IPS-18c (cell line): ENCODE results near the gene NEDD1.
A peak's percentile ranks its signal among the peaks of the same experiment; 100 is the strongest.

Experiments
- H3K4me3 ChIP-seq: 2 replicates; pipeline ENCODE4 v1.7.0; 2013; ENCODE audit warnings: low read depth, mild to moderate bottlenecking, low read length, moderate library complexity; ENCODE audit not compliant: insufficient read depth
- H3K9me3 ChIP-seq: one replicate; pipeline ENCODE4 v1.6.1; 2013; ENCODE audit warnings: mild to moderate bottlenecking, low read length, moderate library complexity; ENCODE audit not compliant: control insufficient read depth, insufficient read depth

The NEDD1 gene, protein sequence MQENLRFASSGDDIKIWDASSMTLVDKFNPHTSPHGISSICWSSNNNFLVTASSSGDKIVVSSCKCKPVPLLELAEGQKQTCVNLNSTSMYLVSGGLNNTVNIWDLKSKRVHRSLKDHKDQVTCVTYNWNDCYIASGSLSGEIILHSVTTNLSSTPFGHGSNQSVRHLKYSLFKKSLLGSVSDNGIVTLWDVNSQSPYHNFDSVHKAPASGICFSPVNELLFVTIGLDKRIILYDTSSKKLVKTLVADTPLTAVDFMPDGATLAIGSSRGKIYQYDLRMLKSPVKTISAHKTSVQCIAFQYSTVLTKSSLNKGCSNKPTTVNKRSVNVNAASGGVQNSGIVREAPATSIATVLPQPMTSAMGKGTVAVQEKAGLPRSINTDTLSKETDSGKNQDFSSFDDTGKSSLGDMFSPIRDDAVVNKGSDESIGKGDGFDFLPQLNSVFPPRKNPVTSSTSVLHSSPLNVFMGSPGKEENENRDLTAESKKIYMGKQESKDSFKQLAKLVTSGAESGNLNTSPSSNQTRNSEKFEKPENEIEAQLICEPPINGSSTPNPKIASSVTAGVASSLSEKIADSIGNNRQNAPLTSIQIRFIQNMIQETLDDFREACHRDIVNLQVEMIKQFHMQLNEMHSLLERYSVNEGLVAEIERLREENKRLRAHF

DNA sequence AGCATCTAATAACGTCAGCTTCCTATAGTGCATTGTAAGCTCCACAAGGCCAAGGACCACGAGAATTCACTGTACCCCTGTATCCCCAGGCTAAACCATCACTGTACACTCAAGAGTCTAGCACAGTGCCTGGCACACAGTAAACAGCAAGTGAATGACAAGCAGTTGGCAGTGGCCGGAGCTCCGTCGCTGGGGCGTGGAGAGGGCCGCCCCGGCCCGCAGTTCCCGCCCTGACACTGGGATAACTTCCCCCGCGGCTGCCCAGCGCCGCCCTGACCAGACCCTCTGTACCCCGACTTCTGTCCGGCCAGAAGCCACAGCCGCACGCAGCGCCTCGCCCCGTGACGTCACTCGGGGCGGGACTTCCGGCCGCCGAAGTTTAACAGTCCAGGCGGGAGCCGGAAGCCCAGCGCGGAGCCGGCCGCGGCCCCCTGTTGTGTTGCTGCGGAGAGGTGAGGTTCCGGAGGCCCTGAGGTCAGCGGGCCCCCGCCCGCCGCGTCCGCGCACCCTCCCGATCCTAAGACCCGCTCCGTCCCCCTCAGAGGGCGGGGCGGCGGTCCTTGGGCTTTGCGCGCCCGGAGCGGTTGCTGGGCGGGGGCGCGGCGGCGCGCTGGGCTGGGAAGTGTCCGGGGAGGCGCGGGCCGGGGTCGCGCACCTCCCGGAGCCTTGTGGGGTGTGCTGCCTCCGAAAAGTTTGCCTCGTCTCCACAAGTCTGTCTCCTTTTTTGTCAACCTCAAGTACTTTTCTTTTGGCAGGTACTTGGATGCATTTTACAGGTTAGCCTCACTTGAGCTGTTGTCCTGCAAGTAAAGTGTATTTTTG, at the start of gene NEDD1:
Gene NEDD1, plus strand, starts transcription at position 409 of the 822 bp plus-strand sequence. CDS start 2,503 bp downstream, outside the sequence.
- Histone ChIP-seq H3K9me3 (no peaks in the 10 kb centered on the region), H3K4me3 (peak within 1 kb of the TSS; percentile 65)

DNA sequence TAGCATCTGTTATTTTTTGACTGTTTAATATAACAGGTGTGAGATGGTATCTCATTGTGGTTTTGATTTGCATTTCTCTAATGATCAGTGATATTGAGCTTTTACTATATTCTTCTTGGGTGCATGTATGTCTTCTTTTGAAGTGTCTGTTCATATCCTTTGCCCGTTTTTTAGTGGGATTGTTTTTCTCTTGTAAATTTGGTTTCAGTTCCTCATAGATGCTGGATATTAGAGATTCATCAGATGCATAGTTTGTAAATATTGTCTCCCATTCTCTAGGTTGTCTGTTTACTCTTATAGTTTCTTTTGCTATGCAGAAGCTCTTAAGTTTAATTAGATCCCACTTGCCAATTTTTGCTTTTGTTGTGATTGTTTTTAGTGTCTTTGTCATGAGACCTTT, 48.9 kb upstream of the NEDD1 start:
- no peak overlapping the region for H3K4me3 ChIP-seq
- no peaks in the 10 kb centered on the region for H3K9me3 ChIP-seq

DNA sequence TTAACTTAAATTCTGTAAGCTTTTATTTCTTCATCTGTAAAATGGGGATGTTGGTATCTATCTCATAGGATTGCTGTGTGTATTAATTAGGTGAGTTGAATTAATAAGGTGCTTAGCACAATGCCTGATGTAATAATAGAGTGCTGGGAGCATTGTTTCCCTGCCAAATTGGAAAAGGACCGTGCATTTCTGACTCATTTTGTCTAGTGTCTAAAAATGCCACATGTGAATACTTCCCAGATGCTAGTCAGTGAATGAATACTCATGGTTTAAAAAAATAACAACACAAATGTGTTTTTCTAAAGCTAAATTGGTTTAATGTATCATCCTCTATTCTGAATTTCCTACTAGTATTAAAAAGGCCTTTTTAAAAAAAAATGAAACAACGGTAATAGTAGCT, 45.4 kb upstream of the NEDD1 start:
- Histone ChIP-seq H3K9me3 (no peaks in the 10 kb centered on the region), H3K4me3 (no peak overlapping the region)

DNA sequence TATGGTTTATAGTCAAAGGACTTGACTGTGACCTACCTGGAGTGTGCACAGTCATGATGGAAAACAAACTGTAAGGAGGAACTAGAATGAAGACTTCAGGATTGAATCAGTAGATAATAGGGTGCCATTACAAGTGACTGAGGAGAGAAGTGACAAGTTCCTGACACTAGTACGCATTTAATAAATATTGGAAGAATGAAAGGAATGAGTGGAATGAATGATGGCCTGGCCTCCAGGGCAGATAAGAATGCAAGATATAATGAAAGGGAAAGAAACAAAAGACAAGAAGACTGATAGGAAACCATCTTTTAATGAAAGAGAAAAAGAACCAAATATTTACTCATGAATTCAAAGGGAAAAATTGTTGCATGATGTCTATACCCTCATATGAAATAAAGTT, 44.7 kb upstream of the NEDD1 start:
- H3K4me3 ChIP-seq: no peak overlapping the region

DNA sequence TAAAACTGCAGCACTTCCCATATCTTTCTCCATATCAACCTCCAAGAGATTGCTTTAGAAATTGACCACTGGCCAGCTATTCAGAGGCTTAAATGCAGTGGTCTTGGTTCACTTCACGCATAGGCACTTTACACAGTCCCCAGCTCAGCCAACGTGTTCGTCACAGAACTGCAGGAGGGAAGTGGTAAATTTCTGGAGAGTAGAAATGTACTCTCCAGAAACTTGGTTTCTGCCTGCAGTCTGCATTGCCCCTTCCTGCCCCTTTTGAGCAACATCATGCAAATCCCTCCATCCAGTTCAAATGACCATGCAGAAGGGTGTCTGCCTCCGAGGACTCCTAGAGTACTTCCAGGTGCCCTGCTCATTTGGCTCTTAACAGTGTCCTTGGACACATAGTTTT, 42.7 kb upstream of the NEDD1 start:
- Histone ChIP-seq H3K4me3 (no peak overlapping the region), H3K9me3 (no peaks in the 10 kb centered on the region)

More for the DNA sequence above, 44.7 kb upstream of the NEDD1 start:
- no peaks in the 10 kb centered on the region for H3K9me3 ChIP-seq

DNA sequence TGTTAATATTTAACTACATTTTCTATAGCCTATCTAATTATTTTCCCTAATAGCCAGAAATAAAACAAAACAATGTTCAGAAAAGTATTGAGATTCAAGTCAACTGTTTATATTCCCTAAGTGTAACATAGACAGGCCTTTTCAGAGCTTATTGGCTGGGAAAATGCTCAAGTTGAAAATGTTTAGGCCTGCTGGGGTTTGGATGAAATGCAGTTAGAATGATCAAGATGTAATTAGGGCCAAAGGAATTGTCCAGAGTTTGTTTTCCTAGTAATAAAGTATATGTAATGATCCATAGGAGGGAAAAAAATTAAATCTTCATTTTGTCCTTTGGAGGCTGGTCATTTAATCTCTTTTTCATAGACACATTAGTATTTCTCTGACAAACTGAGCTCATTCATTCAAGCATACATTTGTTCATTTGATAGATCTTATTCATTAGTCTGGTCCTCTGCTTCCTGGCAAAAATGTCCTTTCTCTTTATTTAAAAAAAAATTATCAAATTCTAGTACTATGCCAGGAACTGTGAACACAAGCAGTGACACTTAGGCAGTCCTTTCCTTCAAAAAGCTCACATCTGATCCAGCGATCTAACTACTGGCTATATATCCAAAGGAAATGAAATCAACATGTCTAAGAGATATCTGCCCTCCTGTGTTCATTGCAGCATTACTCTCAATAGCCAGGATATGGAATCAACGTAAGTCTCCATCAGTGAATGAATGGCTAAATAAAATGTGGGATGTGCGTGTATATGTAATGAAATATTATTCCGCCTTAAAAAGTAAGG, 40.1 kb upstream of the NEDD1 start:
- Histone ChIP-seq H3K9me3 (no peaks in the 10 kb centered on the region), H3K4me3 (no peak overlapping the region)

DNA sequence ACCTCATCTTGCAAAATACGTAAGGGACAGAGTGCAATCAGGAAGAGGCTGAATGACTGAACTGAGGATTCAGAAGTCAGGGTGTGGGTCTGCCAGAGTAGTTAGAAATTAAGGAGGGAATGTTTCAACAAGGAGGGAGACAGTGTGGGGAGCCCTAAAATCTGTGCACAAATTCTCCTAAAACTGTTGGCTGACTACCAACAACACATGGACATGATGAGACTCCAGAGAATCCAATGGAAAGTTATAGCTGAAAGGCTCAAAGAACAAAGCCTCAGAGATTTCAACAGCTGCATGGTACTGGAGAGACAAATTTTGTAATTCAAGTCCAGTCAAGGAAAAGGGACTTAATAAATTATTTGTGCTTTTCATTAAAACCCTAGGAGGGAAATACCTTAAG, 36.1 kb upstream of the NEDD1 start:
- no peak overlapping the region for H3K4me3 ChIP-seq
- H3K9me3 ChIP-seq: no peaks in the 10 kb centered on the region

DNA sequence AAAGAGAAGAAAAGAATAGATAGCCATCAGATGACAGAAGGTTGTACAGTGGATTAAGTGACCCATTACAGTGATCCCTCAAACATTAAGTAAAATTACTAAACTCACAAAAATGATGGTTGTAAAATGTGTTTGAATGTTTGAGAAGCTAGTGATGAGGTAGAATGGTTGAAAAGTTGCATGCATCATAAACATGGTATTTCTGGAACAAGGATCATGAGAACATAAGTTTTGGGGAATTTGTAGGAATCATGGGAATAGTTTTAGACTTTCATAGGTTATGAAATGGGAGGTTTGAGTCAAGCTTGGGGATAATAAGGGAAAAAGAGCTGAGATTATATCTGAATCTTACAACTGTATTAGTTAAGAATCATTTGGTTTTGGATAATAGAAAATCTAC, 34.1 kb upstream of the NEDD1 start:
- H3K4me3 ChIP-seq: no peak overlapping the region
- no peaks in the 10 kb centered on the region for H3K9me3 ChIP-seq

DNA sequence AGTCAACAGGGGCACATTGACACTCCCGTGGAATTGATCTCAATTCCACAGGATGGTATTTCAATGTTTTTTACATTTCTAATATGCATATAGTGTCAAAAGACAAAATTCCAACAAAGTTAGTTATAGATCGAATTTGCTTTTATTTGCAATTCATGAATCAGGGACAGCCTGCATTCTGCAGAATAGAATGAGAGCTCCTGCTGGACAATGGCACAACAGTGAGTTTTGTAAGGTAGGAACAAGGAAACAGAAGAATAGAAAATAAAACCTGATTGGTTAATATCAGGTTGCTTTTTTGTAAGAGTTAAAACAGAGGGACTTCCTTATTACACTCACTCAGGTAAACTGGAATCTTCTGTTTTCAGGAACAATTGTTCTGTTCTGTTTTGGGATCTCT, 32.8 kb upstream of the NEDD1 start:
- no peak overlapping the region for H3K4me3 ChIP-seq
- H3K9me3 ChIP-seq: no peaks in the 10 kb centered on the region

DNA sequence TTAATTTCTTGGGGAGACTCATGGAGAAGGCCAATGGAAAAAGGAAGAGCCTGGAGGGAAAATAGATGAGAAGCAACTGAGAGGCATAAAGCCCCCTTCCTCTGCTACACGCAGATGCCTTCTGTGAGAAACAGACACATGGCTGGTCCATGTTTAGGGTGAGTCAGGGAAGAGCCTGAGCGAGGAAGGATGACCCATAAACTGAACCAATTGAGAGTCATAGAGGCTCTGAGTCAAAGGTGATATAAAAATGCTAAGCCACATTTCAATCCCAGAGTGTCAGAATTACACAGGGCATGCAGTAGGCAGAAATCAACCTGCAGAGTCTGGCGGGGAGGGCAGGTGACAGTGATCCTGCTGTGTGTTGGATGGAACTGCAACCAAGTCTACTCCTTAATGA, 30.1 kb upstream of the NEDD1 start:
- no peak overlapping the region for H3K4me3 ChIP-seq
- H3K9me3 ChIP-seq: no peaks in the 10 kb centered on the region

DNA sequence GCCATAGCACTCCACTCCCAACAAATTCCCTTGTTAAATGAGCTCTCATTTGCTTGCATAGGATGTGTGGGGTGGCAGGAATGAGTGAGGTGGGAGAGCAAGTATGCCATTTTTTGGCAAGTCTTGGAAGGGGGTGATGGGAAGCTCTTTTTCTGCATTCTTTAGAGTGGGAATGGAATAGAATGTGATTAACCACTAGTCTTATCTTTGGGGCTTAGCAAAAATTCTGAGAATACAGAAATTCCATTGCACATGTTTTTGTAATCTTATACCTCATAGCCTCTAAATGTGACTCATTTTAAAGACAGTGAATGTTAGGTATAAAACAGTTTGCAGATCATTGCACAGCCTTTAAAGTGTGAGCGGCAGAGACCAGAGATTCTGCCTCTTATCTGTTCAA, 28.4 kb upstream of the NEDD1 start:
- no peak overlapping the region for H3K4me3 ChIP-seq

DNA sequence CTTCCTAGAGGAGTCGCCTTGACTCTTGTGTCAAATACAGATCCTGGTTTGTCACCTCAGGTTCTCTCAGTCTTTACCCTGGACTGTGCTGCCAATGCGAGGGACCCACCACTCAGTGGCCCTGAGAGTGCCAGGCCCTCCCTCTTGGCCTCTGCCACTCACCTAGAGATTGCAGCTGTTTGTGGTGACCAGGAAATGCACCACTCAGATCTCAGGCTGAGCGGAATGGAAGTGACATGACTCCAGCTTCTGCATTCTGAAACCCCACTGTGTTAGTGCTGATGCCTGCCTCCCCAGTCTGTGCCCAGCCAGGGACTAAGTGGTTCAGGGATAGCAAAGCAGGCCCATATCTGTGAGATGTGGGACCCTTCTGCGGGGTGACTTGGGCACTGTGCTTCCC, 27.8 kb upstream of the NEDD1 start:
- H3K4me3 ChIP-seq: no peak overlapping the region
- no peaks in the 10 kb centered on the region for H3K9me3 ChIP-seq

More for the DNA sequence above, 28.4 kb upstream of the NEDD1 start:
- H3K9me3 ChIP-seq: no peaks in the 10 kb centered on the region

DNA sequence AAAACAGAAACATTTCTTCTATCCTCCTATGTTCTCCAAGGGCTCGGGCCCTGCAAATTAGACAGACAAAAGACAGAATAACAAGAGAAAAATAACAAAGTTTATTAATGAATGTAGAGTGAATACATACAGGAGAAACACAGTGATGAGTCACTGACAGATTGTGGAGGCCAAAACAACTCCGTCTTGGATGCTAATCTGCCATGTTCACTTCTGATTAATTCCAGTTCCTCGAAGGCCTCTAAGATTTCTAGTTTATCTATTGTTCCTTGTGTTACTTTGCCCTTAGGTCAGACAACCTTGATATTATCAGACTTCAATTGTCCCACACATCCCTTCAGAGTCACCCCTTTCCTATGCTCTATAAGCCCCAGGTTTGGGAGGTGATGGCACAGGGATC, 26.8 kb upstream of the NEDD1 start:
- no peak overlapping the region for H3K4me3 ChIP-seq
- H3K9me3 ChIP-seq: no peaks in the 10 kb centered on the region

DNA sequence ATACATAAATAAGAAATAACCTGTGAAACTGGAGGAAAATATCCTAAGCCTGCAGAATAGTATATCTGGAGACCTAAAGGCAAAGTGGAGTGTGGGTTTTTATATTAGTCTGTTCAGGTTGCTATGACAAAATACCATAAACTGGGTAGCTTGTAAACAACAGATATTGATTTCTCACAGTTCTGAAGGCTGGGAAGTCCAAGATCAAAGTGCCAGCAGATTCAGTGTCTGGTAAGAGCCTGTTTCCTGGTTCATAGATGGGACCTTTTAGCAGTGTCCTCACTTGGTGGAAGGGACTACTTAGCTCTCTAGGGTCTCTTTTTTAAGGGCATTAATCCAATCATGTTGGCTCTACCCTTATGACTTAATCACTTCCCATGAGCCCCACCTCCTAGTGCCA, 25.4 kb upstream of the NEDD1 start:
- Histone ChIP-seq H3K4me3 (no peak overlapping the region), H3K9me3 (no peaks in the 10 kb centered on the region)

DNA sequence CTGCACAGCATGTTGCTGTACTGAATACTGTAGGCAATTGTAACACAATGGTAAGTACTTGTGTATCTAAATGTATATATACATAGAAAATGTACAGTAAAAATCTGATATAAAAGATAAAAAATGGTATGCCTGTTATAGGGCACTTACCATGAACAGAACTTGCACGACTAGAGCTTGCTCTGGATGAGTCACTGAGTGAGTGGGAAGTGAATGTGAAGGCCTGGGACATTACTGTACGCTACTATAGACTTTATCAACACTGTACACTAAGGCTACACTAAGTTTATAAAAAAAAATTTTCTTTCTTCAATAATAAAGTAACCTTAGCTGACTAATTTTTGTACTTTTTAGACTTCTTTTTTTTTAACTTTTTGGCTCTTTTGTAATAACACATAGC, 24.2 kb upstream of the NEDD1 start:
- Histone ChIP-seq H3K9me3 (no peaks in the 10 kb centered on the region), H3K4me3 (no peak overlapping the region)

DNA sequence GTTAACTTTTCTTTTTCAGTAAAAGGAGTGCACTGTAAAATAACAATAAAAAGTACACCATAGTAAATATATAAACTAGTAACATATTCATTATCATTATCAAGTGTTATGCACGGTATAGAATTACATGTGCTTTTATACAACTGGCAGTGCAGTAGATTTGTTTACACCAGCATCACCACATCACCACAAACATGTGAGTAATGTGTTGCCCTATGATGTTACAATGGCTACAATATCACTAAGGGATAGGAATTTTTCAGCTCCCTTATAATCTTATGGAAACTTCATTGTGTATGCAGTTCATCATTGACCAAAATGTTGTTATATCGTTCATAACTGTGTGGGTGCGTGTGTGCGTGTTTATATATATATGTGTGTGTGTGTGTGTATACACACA, 23.5 kb upstream of the NEDD1 start:
- Histone ChIP-seq H3K9me3 (no peaks in the 10 kb centered on the region), H3K4me3 (no peak overlapping the region)

DNA sequence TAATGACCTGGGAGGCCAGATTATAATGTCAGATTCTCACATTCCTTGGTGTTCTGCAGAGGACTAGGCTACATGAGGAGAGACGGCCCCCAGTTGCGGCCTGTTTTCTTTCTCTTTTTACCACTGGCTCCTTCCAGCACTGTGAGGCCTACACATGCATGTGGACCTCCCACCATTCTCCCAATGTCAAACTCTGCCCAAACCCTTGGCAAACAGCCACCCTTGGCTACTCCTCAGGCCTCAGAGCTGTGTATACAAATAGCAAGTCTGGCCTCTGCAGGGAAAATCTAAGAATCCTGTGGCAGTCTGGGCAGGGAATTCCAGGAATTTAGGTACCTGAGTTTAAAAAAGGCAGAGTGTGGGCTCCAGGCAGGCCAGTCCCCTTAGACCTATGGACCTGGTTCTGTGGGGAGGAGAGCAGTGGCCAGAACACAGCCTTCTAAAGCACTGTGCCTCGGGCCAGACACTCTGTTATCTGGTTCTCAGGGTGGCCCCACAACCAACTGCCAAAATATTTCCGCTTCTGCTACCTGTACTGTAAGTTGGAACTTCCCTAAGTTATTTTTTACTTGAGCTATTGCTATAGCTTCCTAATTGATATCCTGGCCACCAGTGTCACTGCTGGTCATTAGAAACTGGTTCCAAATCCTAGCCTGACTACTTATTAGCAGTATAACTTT, 19.9 kb upstream of the NEDD1 start:
- H3K9me3 ChIP-seq: no peaks in the 10 kb centered on the region
- H3K4me3 ChIP-seq: no peak overlapping the region
